NCI-H446 (cell line): ENCODE results near the gene FFAR3.

ENCODE experiments used
- DNase-seq, 2 experiments: peaks; one replicate each; lab custom pipeline; 2025; lab: John Stamatoyannopoulos, UW

Gene FFAR3

GRCh38 chr19:35331551-35332214 is 26.6 kb upstream of the FFAR3 start:
- no peak for DNase-seq

- no peak for DNase-seq
These were observed 25.4 kb upstream of the FFAR3 start for GRCh38 chr19:35332817-35333216.

- no peak for DNase-seq
These were observed 24.0 kb upstream of the FFAR3 start for GRCh38 chr19:35334144-35334753.

- DNase-seq: no peak
These were observed 21.9 kb upstream of the FFAR3 start for GRCh38 chr19:35336166-35336955.

- no peak for DNase-seq
These were observed 20.9 kb upstream of the FFAR3 start for GRCh38 chr19:35337097-35337983.

- no peak for DNase-seq
These were observed 20.3 kb upstream of the FFAR3 start for GRCh38 chr19:35337984-35338296.

- DNase-seq: no peak
These were observed 17.8 kb upstream of the FFAR3 start for GRCh38 chr19:35340431-35340830.

GRCh38 chr19:35341006-35341405 is 17.3 kb upstream of the FFAR3 start:
- DNase-seq: no peak

- no peak for DNase-seq
These were observed 16.6 kb upstream of the FFAR3 start for GRCh38 chr19:35341565-35342225.

GRCh38 chr19:35342430-35342829 is 15.8 kb upstream of the FFAR3 start:
- no peak for DNase-seq

GRCh38 chr19:35344511-35345031 is 13.7 kb upstream of the FFAR3 start:
- no peak for DNase-seq

GRCh38 chr19:35345671-35346111 is 12.6 kb upstream of the FFAR3 start:
- DNase-seq: no peak

GRCh38 chr19:35346193-35347052 is 11.8 kb upstream of the FFAR3 start:
- no peak for DNase-seq

- no peak for DNase-seq
These were observed 10.9 kb upstream of the FFAR3 start, which contains the start of gene FFAR1 for GRCh38 chr19:35347171-35347929. Gene FFAR1 (plus strand): TSS chr19:35347902. CDS start chr19:35351552, 3,650 bp downstream.

GRCh38 chr19:35347930-35348298 is 10.3 kb upstream of the FFAR3 start:
- DNase-seq: no peak

- no peak for DNase-seq
These were observed 9.2 kb upstream of the FFAR3 start for GRCh38 chr19:35348911-35349611.

GRCh38 chr19:35349614-35350521 is 8.4 kb upstream of the FFAR3 start:
- DNase-seq: no peak

GRCh38 chr19:35350591-35350990 is 7.7 kb upstream of the FFAR3 start:
- no peak for DNase-seq
